Cerebellar cortex (tissue), 1 donor: ENCODE data around the gene TXNDC11.

Experiments
- DNase-seq: peaks from one replicate; pipeline ENCODE4 v3.0.0-alpha.2; 2015; ENCODE audit warnings: low spot score

The TXNDC11 gene

DNA sequence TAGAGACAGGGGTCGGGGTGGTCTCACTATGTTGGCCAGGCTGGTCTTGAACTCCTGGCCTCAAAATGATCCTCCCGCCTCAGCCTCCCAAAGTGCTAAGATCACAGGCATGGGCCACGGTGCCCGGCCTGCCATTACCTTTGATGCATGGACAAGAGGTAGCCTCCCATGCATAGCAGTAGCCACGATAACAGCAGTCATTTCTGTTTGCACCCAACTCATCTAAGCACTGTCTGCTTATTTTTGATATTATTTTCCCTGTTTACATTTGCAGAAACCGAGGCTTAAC is 111.9 kb downstream of the TXNDC11 start:
- no peak for DNase-seq

DNA sequence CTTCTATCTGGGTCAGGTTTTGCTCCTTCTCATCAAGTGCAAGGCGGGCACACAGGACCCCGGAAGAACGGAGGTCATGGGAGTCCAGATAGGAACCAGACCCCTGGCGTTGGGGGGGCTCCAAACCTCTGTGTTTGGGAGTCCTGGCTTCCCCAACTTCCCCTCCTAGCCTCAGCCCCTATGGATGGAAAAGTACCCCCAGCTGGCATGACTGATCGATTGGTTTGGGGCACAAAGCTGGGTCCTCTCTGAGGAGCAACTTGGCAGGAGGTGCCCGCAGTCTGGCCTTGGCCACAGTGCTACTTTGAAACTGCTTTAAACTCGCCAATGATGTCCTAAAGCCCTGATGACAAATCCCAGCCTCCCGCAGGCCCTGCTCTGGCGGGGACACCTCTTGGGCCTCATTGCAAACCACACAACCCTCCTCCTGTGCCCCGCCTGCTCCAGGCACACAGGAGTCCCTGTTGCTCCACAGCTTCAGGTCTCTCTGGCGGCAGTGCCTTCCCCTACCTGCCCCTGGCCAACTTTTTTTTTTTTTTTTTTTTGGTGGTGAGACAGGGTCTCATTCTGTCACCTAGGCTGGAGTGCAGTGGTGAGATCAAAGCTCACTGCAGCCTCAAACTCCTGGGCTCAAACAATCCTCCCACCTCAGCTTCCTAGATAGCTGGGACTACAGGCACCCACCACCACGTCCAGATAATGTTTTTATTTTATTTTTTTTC is 112.5 kb downstream of the TXNDC11 start:
- DNase-seq, result no peak
